ENCODE data around the gene PPP4R3A.
"Not testable (repeated sequence)": the region's sequence is repeated elsewhere in the genome, so short reads cannot be mapped to it uniquely, and the experiment has no call there.

The PPP4R3A gene

GRCh38 chr14:91509083-91509877, 830 bp downstream of the PPP4R3A start:
- peak overlapping the region; percentile 94 for H3K4me3 ChIP-seq (ENCODE audit: low read depth, low read length)
- DNase-seq (ENCODE audit: low read depth) = no peak

GRCh38 chr14:91508105-91508504, 2.0 kb downstream of the PPP4R3A start:
- no peak for DNase-seq (ENCODE audit: low read depth)
- H3K4me3 ChIP-seq (ENCODE audit: low read depth, low read length) = peak overlapping the region; percentile 94

- H3K4me3 ChIP-seq (ENCODE audit: low read depth, low read length) = no peak overlapping the region
Observed at GRCh38 chr14:91506226-91506625, 3.9 kb downstream of the PPP4R3A start.

GRCh38 chr14:91503000-91503504, 7.1 kb downstream of the PPP4R3A start:
- no peak overlapping the region for H3K4me3 ChIP-seq (ENCODE audit: low read depth, low read length)
- no peak for DNase-seq (ENCODE audit: low read depth)

More at GRCh38 chr14:91506226-91506625, 3.9 kb downstream of the PPP4R3A start:
- no peak for DNase-seq (ENCODE audit: low read depth)

GRCh38 chr14:91501951-91502930, 7.9 kb downstream of the PPP4R3A start:
- DNase-seq (ENCODE audit: low read depth) = no peak
- H3K4me3 ChIP-seq (ENCODE audit: low read depth, low read length) = no peak overlapping the region

- no peak for DNase-seq (ENCODE audit: low read depth)
- no peak overlapping the region for H3K4me3 ChIP-seq (ENCODE audit: low read depth, low read length)
Observed at GRCh38 chr14:91501348-91501747, 8.8 kb downstream of the PPP4R3A start.

- H3K4me3 ChIP-seq (ENCODE audit: low read depth, low read length) = no peak overlapping the region
- no peak for DNase-seq (ENCODE audit: low read depth)
Observed at GRCh38 chr14:91496790-91497189, 13.3 kb downstream of the PPP4R3A start.

GRCh38 chr14:91494392-91495065, 15.6 kb downstream of the PPP4R3A start:
- not testable (repeated sequence) for DNase-seq (ENCODE audit: low read depth)

GRCh38 chr14:91493169-91493568, 16.9 kb downstream of the PPP4R3A start:
- DNase-seq (ENCODE audit: low read depth) = no peak
- H3K4me3 ChIP-seq (ENCODE audit: low read depth, low read length) = no peak overlapping the region

More at GRCh38 chr14:91494392-91495065, 15.6 kb downstream of the PPP4R3A start:
- H3K4me3 ChIP-seq (ENCODE audit: low read depth, low read length) = not testable (repeated sequence)

GRCh38 chr14:91484744-91485143, 25.4 kb downstream of the PPP4R3A start:
- H3K4me3 ChIP-seq (ENCODE audit: low read depth, low read length) = no peak overlapping the region
- DNase-seq (ENCODE audit: low read depth) = no peak

GRCh38 chr14:91484186-91484585, 25.9 kb downstream of the PPP4R3A start:
- DNase-seq (ENCODE audit: low read depth) = no peak
- no peak overlapping the region for H3K4me3 ChIP-seq (ENCODE audit: low read depth, low read length)

- H3K4me3 ChIP-seq (ENCODE audit: low read depth, low read length) = no peak overlapping the region
- peak; percentile 37 for DNase-seq (ENCODE audit: low read depth)
Observed at GRCh38 chr14:91482263-91483013, 27.7 kb downstream of the PPP4R3A start.

- no peak for DNase-seq (ENCODE audit: low read depth)
- no peak overlapping the region for H3K4me3 ChIP-seq (ENCODE audit: low read depth, low read length)
Observed at GRCh38 chr14:91477388-91477787, 32.7 kb downstream of the PPP4R3A start.

GRCh38 chr14:91473046-91473445, 37.1 kb downstream of the PPP4R3A start:
- H3K4me3 ChIP-seq (ENCODE audit: low read depth, low read length) = no peak overlapping the region
- DNase-seq (ENCODE audit: low read depth) = no peak

- no peak for DNase-seq (ENCODE audit: low read depth)
Observed at GRCh38 chr14:91470216-91470615, 39.9 kb downstream of the PPP4R3A start.

GRCh38 chr14:91466192-91466591, 43.9 kb downstream of the PPP4R3A start:
- DNase-seq (ENCODE audit: low read depth) = no peak

More at GRCh38 chr14:91470216-91470615, 39.9 kb downstream of the PPP4R3A start:
- H3K4me3 ChIP-seq (ENCODE audit: low read depth, low read length) = no peak overlapping the region

GRCh38 chr14:91464615-91465205, 45.4 kb downstream of the PPP4R3A start:
- no peak for DNase-seq (ENCODE audit: low read depth)
- no peak overlapping the region for H3K4me3 ChIP-seq (ENCODE audit: low read depth, low read length)

More at GRCh38 chr14:91466192-91466591, 43.9 kb downstream of the PPP4R3A start:
- H3K4me3 ChIP-seq (ENCODE audit: low read depth, low read length) = no peak overlapping the region

GRCh38 chr14:91458612-91459011, 51.5 kb downstream of the PPP4R3A start:
- no peak overlapping the region for H3K4me3 ChIP-seq (ENCODE audit: low read depth, low read length)
- no peak for DNase-seq (ENCODE audit: low read depth)

Measured in skeletal muscle cell (primary cell).